ENCODE measurements around the gene RNF11.
"Not testable (repeated sequence)": the region's sequence is repeated elsewhere in the genome, so short reads cannot be mapped to it uniquely, and the experiment has no call there.

RNF11 gene

DNA sequence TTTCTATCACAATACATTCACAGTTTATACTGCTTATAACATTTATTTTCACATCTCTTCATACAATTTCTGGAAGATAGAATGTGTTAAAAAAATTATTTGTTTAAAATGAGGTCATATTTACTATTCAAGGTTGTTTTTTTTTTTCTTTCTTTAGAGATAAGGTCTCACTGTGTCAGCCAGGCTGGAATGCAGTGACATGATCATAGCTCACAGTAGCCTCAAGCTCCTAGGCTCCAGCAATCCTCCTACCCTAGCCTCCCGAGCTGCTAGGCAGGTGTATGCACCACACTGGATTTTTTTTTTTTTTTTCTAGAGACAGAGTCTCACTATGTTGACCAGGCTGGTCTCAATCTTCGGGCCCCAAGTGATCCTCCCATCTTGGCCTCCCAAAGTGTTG, 19.0 kb upstream of the RNF11 start:
- no peak for TF ChIP-seq CTCF (IDR thresholded peaks at IDR 0.05; ENCODE audit: borderline replicate concordance, insufficient read depth, low read depth, low read length)
- no peak overlapping the region for H3K4me3 ChIP-seq (ENCODE audit: low read depth, low read length)

- no peak overlapping the region for H3K4me3 ChIP-seq (ENCODE audit: low read depth, low read length)
- no peak for TF ChIP-seq CTCF (IDR thresholded peaks at IDR 0.05; ENCODE audit: borderline replicate concordance, insufficient read depth, low read depth, low read length)
Measured at GRCh38 chr1:51218570-51218969, 17.5 kb upstream of the RNF11 start.

DNA sequence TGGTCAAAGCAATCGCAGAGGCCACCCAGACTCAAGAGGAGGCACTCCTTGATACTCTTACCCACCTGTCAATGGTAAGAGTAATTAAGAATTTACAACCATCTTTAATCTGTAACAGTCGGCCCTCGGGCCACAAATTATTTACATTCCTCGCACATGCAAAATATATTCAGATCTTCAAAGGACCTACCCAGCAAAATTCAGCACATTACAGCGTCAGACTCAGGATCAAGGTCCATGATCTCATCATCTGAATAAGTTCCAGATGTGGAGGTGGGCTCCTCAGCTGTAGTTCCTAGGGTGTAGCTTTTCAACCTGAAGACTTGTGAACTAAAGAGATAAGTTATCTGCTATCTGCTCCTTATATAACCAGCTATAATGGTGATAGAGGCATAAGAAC, 17.1 kb upstream of the RNF11 start:
- H3K4me3 ChIP-seq (ENCODE audit: low read depth, low read length) = no peak overlapping the region
- no peak for TF ChIP-seq CTCF (IDR thresholded peaks at IDR 0.05; ENCODE audit: borderline replicate concordance, insufficient read depth, low read depth, low read length)

- not testable (repeated sequence) for H3K4me3 ChIP-seq (ENCODE audit: low read depth, low read length)
Measured at GRCh38 chr1:51221529-51221928, 14.5 kb upstream of the RNF11 start.

DNA sequence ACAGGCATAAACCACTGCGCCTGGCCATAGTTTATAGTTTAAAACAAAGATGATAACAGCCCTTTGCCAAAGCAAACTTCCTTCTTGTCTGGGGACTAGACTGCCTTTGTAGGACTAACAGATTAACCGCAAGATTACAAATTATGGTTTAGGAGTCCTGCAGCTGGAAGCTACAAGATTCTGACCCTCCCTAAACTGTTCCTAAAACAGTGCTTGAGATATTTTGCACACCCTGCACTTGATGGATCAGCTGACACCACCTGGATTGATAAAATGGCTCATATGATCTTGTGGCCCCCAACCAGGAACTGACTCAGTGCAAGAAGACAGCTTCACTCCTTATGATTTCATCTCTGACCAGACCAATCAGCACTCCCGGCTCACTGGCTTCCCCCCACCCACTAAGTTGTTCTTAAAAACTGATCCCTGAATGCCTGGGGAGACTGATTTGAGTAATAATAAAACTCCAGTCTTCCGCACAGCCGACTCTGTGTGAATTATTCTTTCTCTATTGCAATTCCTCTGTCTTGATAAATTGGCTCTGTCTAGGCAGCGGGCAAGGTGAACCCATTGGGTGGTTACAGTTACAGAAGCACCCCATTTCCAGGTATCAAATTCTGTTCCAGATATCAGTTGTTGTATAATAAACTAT, 13.8 kb upstream of the RNF11 start:
- TF ChIP-seq CTCF (IDR thresholded peaks at IDR 0.05; ENCODE audit: borderline replicate concordance, insufficient read depth, low read depth, low read length) = no peak
- H3K4me3 ChIP-seq (ENCODE audit: low read depth, low read length) = no peak overlapping the region

GRCh38 chr1:51222809-51223208, 13.3 kb upstream of the RNF11 start:
- H3K4me3 ChIP-seq (ENCODE audit: low read depth, low read length) = no peak overlapping the region
- no peak for TF ChIP-seq CTCF (IDR thresholded peaks at IDR 0.05; ENCODE audit: borderline replicate concordance, insufficient read depth, low read depth, low read length)

GRCh38 chr1:51224255-51224654, 11.8 kb upstream of the RNF11 start:
- H3K4me3 ChIP-seq (ENCODE audit: low read depth, low read length) = no peak overlapping the region
- no peak for TF ChIP-seq CTCF (IDR thresholded peaks at IDR 0.05; ENCODE audit: borderline replicate concordance, insufficient read depth, low read depth, low read length)

- H3K4me3 ChIP-seq (ENCODE audit: low read depth, low read length) = not testable (repeated sequence)
Measured at GRCh38 chr1:51227231-51227960, 8.7 kb upstream of the RNF11 start.

- not testable (repeated sequence) for H3K4me3 ChIP-seq (ENCODE audit: low read depth, low read length)
Measured at GRCh38 chr1:51228471-51228870, 7.6 kb upstream of the RNF11 start.
